ENCODE data around the gene SNED1. TPM values are rescaled to one million over a fixed set of nuclear protein-coding genes. Genes with fewer than 3 reads are reported as not detected.

SNED1 gene
- total RNA-seq, 1 donor from 2014 or later, result 4.7 TPM

DNA sequence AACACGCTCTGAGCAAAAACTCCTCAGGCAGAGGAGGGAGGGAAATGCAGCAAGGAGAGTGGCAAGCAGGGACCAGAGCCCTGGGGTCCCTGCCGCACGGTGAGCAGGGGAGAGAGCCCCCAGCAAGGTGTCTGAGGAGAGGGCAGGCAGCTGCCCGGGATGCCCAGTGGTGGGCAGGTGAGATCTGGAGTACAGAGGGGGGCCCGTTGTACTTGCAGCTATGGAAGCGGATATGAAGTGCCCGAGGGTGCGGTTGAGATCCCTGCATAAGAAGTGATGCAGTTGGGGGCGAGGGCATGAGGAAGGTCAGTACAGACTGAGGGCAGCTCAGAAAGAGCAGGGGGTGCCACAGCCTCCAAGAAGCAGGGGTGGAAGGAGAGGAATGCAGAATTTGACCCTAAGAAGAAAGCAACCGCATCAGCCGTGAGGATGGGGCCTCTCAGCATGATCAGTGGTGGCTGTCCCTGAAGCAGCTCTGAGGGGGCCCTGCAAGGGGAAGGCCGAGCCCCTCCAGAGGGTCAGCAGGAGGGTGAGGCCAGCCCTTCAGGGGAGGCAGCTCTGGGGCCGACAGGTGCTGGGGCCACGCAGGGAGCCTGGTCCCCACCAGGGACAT lies 74.2 kb downstream of the SNED1 start:
- Histone ChIP-seq H3K27me3 (ENCODE audit: control insufficient read depth in 3 of 3, insufficient read depth in 3 of 3, low read length in 3 of 3) (no peaks in the 10 kb centered on the region), H3K27ac (ENCODE audit: low read depth, low read length) (no peak overlapping the region), H3K36me3 (ENCODE audit: control insufficient read depth in 3 of 3, insufficient read depth in 3 of 3, low read length in 3 of 3) (peaks cover 62 to 72% (median 69%) of the 10 kb centered on the region in 3 donors), H3K9me3 (ENCODE audit: control insufficient read depth in 3 of 3, low read length in 3 of 3) (no peaks in the 10 kb centered on the region), H3K4me3 (ENCODE audit: low read length in 3 of 3) (no peak overlapping the region), H3K4me1 (ENCODE audit: control insufficient read depth in 3 of 3, insufficient read depth in 3 of 3, low read length in 3 of 3) (no peaks in the 10 kb centered on the region), H3K9ac (ENCODE audit: low read depth in 1 of 3, low read length in 3 of 3) (no peak overlapping the region)

DNA sequence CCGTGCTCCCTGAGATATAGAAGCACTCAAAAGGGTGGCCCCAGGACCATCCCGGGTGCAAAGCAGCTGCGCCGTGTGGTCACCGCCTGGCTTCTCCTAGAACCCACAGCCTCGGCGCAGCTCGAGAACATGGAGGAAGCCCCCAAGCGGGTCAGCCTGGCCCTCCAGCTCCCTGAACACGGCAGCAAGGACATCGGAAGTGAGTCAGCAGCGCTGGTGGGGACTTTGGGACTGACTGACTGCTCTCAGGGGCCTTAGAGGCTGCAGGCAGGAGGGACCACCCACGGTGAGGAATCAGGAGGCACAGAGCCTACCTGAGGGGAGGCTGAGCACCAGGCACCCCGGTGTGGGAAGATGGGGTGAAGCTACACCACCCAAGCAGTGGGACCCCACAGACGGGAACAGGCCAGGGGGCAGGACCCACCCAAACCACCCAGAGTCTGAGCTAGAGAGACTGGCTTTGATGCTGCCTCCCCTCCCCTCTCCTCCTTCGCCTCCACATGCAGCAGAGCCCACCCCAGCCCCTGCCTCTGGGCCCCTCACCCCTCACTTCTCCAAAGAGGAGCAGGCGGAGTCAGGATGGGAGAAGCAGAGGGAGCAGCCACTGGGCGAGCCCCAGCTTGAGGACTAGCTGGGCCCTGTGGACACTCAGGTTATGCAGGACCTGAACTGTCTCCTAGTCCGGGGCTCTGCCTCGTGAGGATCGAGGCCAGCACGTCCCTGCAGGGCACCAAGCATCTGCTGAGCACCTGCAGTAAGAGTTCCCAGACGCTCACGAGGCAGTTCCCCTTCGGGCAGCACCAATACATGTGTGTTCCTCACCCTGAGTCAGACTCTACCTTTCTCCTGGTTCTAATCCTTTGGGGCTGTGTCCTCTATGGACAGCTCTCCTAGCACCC lies 75.0 kb downstream of the SNED1 start:
- H3K36me3 ChIP-seq (ENCODE audit: control insufficient read depth in 3 of 3, insufficient read depth in 3 of 3, low read length in 3 of 3), result peaks cover 63 to 67% (median 65%) of the 10 kb centered on the region in 3 donors
- H3K4me1 ChIP-seq (ENCODE audit: control insufficient read depth in 3 of 3, insufficient read depth in 3 of 3, low read length in 3 of 3), result no peaks in the 10 kb centered on the region
- no peaks in the 10 kb centered on the region for H3K27me3 ChIP-seq (ENCODE audit: control insufficient read depth in 3 of 3, insufficient read depth in 3 of 3, low read length in 3 of 3)
- no peak overlapping the region for H3K4me3 ChIP-seq (ENCODE audit: low read length in 3 of 3)
- H3K27ac ChIP-seq (ENCODE audit: low read depth, low read length), result no peak overlapping the region
- H3K9ac ChIP-seq (ENCODE audit: low read depth in 1 of 3, low read length in 3 of 3), result no peak overlapping the region
- H3K9me3 ChIP-seq (ENCODE audit: control insufficient read depth in 3 of 3, low read length in 3 of 3), result no peaks in the 10 kb centered on the region

DNA sequence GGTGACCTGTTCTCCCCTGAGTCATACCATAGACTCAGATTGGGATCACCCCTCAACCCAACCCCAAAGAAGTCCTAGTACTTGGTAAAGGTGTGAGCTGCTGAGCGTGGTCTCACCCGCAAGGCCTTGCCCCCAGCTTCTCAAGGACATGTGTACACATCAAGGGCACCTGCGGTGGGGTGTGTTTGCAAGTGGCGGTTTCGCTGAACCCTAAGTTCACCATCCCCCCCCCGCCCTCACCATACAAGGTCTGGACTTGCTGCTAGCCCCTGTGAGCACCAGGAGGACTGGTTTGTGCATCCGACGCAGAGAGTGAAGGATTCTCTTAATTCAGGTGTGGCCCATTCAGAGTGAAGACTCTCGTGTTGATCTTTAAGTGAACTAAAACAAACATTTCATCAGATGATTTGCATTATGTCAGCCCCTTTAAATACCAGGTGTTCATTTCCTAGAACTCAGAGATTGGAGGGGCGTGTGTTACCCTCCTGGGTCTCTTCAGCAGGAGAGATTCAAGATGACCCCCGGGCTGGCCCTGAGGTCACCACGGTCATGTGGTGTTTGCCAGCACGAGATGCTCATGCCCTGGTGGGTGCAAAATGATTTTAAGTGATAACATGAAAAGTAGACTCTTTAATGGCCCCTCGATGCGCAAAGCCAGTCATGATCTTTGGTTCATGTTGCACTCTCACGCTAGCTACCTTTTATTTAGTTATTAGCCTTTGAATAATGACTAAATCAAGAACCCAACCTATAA lies 75.8 kb downstream of the SNED1 start:
- Histone ChIP-seq H3K27me3 (ENCODE audit: control insufficient read depth in 3 of 3, insufficient read depth in 3 of 3, low read length in 3 of 3) (no peaks in the 10 kb centered on the region), H3K27ac (ENCODE audit: low read depth, low read length) (no peak overlapping the region), H3K9ac (ENCODE audit: low read depth in 1 of 3, low read length in 3 of 3) (no peak overlapping the region), H3K9me3 (ENCODE audit: control insufficient read depth in 3 of 3, low read length in 3 of 3) (no peaks in the 10 kb centered on the region), H3K4me1 (ENCODE audit: control insufficient read depth in 3 of 3, insufficient read depth in 3 of 3, low read length in 3 of 3) (no peaks in the 10 kb centered on the region), H3K4me3 (ENCODE audit: low read length in 3 of 3) (no peak overlapping the region), H3K36me3 (ENCODE audit: control insufficient read depth in 3 of 3, insufficient read depth in 3 of 3, low read length in 3 of 3) (peaks cover 56 to 59% (median 57%) of the 10 kb centered on the region in 3 donors)

DNA sequence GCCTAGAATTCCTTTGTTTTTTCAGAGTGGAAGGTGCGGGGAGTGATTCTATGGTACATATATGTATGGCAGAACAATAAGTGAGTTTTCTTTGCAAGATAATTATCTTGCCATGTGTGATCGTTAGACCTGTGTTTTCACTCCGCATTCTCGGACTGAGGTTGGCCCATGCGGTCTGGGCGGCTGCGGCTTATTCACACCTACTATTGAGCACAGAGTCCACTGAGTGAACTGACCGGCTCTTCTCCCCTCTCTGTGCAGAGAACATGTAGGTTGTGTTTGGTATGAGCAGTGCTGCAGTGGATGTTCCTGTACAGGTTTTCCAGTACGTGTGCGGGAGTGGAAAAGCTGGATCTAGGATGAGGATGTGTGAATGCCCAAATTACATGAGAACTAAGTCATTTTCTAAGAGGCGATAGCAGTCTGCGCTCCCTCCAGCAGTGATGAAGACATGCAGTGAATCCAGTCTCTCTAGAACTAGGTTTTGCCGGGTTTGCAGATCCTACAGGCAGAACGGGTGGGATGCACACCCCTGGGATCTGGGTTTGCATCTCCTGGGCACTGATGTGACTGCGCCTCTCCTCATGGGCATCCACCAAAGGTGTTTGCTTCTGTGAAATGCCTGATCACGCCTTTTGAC lies 76.6 kb downstream of the SNED1 start:
- peaks cover 48 to 51% (median 50%) of the 10 kb centered on the region in 3 donors for H3K36me3 ChIP-seq (ENCODE audit: control insufficient read depth in 3 of 3, insufficient read depth in 3 of 3, low read length in 3 of 3)
- no peaks in the 10 kb centered on the region for H3K9me3 ChIP-seq (ENCODE audit: control insufficient read depth in 3 of 3, low read length in 3 of 3)
- no peak overlapping the region for H3K27ac ChIP-seq (ENCODE audit: low read depth, low read length)
- H3K9ac ChIP-seq (ENCODE audit: low read depth in 1 of 3, low read length in 3 of 3), result no peak overlapping the region
- H3K4me1 ChIP-seq (ENCODE audit: control insufficient read depth in 3 of 3, insufficient read depth in 3 of 3, low read length in 3 of 3), result no peaks in the 10 kb centered on the region
- no peaks in the 10 kb centered on the region for H3K27me3 ChIP-seq (ENCODE audit: control insufficient read depth in 3 of 3, insufficient read depth in 3 of 3, low read length in 3 of 3)
- no peak overlapping the region for H3K4me3 ChIP-seq (ENCODE audit: low read length in 3 of 3)

DNA sequence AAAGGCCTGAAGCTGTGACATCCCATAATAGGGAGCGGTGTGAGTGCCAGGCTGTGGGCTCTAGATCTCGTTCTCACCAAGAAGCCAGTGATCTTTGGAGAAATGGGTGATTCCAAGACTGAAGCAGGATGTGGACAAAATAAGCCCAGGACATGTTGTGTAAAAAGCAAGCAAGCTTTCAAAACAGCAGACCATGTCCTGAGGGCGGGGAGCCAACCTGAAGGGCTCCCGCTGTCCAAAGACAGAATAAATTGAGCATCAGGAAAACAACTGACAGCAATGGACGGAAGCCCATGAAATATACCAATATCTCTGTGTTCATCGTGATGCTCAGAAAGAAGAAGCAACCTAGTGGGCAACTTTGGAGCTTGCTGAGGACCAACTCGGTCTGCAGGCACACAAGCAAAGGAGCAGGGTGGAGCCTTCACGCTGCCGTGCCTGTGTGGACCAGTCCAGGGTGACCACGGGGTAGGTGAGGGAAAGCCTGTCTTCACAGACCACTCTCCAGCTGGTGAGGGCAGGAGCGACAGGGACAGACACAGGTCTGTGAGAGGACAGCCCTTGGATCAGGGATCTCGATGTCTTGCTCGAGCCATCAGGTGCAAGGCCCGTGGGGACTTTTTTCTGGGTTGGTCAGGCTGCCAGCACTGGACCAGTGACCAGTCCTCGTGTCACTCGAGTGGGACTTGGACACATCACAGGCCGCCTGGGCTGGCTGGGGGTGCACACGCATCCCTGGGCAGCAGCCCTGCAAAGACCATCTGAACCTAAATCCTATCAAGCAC lies 82.2 kb downstream of the SNED1 start:
- no peak overlapping the region for H3K4me3 ChIP-seq (ENCODE audit: low read length in 3 of 3)
- H3K27me3 ChIP-seq (ENCODE audit: control insufficient read depth in 3 of 3, insufficient read depth in 3 of 3, low read length in 3 of 3), result no peaks in the 10 kb centered on the region
- H3K36me3 ChIP-seq (ENCODE audit: control insufficient read depth in 3 of 3, insufficient read depth in 3 of 3, low read length in 3 of 3), result peaks cover 3 to 6% (median 4%) of the 10 kb centered on the region in 3 donors
- peak overlapping the region in 1 of 3 donors; percentile 33 for H3K9ac ChIP-seq (ENCODE audit: low read depth in 1 of 3, low read length in 3 of 3)
- no peak overlapping the region for H3K27ac ChIP-seq (ENCODE audit: low read depth, low read length)
- H3K4me1 ChIP-seq (ENCODE audit: control insufficient read depth in 3 of 3, insufficient read depth in 3 of 3, low read length in 3 of 3), result peaks cover 2 to 4% (median 3%) of the 10 kb centered on the region in 3 donors
- H3K9me3 ChIP-seq (ENCODE audit: control insufficient read depth in 3 of 3, low read length in 3 of 3), result no peaks in the 10 kb centered on the region

DNA sequence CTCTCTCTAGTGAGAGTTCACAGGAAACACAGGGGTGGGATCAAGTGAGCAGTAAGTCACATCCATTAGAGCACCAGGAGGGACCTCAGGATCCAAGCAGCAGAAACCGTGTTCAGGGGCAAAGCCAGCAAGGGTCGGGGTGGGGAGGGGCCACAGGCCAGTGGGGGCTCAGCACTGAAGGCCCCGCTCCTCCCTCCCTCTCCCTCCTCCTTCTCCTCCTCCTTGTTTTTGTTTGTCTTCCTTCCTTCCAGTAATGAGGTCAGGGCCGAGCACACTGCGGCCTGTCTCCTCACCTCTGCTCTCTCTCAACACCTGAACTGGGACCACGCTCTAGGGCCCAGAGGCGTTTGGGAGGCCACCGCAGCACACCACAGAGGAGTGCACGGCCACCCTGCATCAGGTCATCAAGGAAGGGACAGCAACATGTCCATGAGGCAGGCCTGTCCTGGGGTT lies 82.8 kb downstream of the SNED1 start:
- Histone ChIP-seq H3K27me3 (ENCODE audit: control insufficient read depth in 3 of 3, insufficient read depth in 3 of 3, low read length in 3 of 3) (no peaks in the 10 kb centered on the region), H3K9me3 (ENCODE audit: control insufficient read depth in 3 of 3, low read length in 3 of 3) (no peaks in the 10 kb centered on the region), H3K27ac (ENCODE audit: low read depth, low read length) (no peak overlapping the region), H3K4me1 (ENCODE audit: control insufficient read depth in 3 of 3, insufficient read depth in 3 of 3, low read length in 3 of 3) (peaks cover 2 to 4% (median 3%) of the 10 kb centered on the region in 3 donors), H3K4me3 (ENCODE audit: low read length in 3 of 3) (no peak overlapping the region), H3K9ac (ENCODE audit: low read depth in 1 of 3, low read length in 3 of 3) (peak overlapping the region in 1 of 3 donors; percentile 33), H3K36me3 (ENCODE audit: control insufficient read depth in 3 of 3, insufficient read depth in 3 of 3, low read length in 3 of 3) (peaks cover 1 to 8% (median 7%) of the 10 kb centered on the region in 3 donors)

DNA sequence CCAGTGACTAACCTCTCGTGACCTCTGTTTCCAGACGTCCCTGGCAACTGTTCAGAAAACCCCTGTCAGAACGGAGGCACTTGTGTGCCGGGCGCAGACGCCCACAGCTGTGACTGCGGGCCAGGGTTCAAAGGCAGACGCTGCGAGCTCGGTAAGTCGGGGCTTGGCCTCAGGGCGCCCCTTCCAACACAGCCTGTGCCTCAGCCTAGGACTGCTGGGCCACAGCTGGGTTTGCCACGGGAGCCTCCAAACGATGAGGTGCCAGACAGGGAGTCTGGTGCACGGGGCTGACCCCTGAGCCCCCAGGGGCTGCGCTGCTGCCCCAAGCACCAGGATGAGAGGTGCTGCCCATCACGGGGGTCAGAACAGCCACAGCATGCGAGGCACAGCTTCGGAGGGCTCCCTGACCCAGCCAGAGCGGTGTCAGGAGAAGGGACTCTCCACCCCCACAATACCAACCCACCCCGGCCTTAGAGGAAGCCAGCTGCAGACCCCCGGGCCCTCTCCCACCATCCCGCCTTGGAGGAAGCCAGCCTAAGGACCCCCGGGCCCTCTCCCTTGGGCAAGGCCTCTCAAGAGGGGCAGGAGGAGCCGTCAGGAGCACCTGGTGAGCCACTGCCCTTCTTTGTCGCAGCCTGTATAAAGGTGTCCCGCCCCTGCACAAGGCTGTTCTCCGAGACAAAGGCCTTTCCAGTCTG lies 83.4 kb downstream of the SNED1 start:
- Histone ChIP-seq H3K9me3 (ENCODE audit: control insufficient read depth in 3 of 3, low read length in 3 of 3) (no peaks in the 10 kb centered on the region), H3K36me3 (ENCODE audit: control insufficient read depth in 3 of 3, insufficient read depth in 3 of 3, low read length in 3 of 3) (peaks cover 3 to 14% (median 13%) of the 10 kb centered on the region in 3 donors), H3K9ac (ENCODE audit: low read depth in 1 of 3, low read length in 3 of 3) (peak overlapping the region in 1 of 3 donors; percentile 33), H3K4me1 (ENCODE audit: control insufficient read depth in 3 of 3, insufficient read depth in 3 of 3, low read length in 3 of 3) (peaks cover 2 to 4% (median 3%) of the 10 kb centered on the region in 3 donors), H3K27ac (ENCODE audit: low read depth, low read length) (no peak overlapping the region), H3K4me3 (ENCODE audit: low read length in 3 of 3) (no peak overlapping the region), H3K27me3 (ENCODE audit: control insufficient read depth in 3 of 3, insufficient read depth in 3 of 3, low read length in 3 of 3) (no peaks in the 10 kb centered on the region)

DNA sequence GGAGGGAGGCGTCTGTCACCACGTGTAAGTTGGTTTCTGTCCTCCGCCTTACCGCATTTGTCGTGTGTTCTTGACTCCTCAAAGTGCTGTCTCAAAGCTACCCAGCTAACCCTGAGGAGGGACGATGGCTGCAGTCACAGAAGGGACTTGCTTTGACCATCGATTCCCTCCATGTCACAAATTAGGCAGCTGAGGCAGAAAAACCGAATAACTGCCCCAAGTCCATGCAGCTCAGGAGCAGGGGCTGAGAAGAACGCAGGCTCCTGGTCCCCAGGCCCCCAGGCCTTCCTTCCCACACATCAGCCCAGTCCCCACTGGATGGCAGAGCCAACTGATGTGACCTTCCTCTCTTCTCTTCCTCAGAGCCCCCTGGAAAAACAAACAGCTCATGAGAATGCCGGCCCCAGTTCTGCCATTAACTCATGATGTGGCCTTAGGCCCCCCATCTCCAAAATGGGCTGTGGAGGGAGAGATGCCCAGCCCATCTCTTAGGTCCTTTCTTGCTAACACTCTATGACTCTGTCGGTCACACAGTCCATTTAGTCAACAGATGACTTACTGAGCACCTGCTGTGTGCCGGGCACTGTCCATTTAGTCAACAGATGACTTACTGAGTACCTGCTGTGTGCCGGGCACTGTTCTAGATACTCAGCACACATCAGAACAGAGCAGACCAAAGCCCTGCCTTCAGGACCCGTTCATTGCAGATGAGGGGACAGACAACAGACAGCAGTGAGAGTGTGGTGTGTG lies 84.1 kb downstream of the SNED1 start:
- Histone ChIP-seq H3K27ac (ENCODE audit: low read depth, low read length) (no peak overlapping the region), H3K4me1 (ENCODE audit: control insufficient read depth in 3 of 3, insufficient read depth in 3 of 3, low read length in 3 of 3) (peaks cover 2 to 4% (median 3%) of the 10 kb centered on the region in 3 donors), H3K9me3 (ENCODE audit: control insufficient read depth in 3 of 3, low read length in 3 of 3) (no peaks in the 10 kb centered on the region), H3K27me3 (ENCODE audit: control insufficient read depth in 3 of 3, insufficient read depth in 3 of 3, low read length in 3 of 3) (no peaks in the 10 kb centered on the region), H3K36me3 (ENCODE audit: control insufficient read depth in 3 of 3, insufficient read depth in 3 of 3, low read length in 3 of 3) (peaks cover 8 to 20% (median 20%) of the 10 kb centered on the region in 3 donors), H3K9ac (ENCODE audit: low read depth in 1 of 3, low read length in 3 of 3) (no peak overlapping the region), H3K4me3 (ENCODE audit: low read length in 3 of 3) (no peak overlapping the region)
